HG02678 (cell line): ENCODE measurements around the gene HS3ST1.

Experiments used
- ATAC-seq: cut with Tn5 transposase; IDR thresholded peaks from one replicate; pipeline ENCODE4 v1.9.1; 2021; ENCODE audit warnings: mild to moderate bottlenecking, moderate library complexity; ENCODE audit not compliant: unreplicated experiment

The HS3ST1 gene

DNA sequence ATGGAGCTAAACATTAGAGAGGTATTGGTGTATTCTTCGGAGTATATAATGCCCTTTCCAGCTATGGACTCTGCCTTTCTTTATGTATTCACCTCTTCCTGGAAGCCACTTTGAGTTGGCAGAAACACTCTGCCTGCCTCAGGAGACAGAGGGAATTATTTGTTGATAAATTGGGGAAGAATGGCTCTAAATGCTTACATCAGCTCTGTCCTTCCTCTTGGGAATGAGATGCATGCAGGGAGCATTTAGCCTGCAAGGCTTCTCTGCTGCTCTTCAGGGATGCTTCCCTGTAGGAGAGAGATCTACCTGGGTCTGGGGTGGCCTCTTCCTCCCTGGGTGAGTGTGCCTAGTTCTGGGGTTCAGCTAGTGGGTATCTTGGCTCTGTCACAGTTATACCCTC is 6.9 kb upstream of the HS3ST1 start:
- no peak for ATAC-seq

DNA sequence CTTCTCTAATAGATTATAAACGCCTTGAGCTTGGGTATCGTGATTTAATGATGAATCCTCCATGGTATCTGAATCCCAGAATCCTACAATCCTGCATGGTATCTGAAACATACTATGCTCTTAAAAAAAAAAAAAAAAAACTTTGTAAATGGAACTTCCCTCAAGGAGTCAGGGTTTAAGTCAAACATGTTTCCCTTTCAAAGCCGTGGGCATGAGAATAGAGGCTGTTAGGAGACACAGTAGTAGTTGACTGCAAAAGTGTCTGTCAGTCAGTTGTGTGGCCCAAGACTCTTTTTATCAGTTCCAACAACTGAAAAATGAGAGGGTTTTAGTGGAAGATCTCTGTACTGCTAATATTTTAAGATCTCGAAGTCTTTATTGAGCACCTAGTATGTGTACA is 2.4 kb upstream of the HS3ST1 start:
- no peak for ATAC-seq

DNA sequence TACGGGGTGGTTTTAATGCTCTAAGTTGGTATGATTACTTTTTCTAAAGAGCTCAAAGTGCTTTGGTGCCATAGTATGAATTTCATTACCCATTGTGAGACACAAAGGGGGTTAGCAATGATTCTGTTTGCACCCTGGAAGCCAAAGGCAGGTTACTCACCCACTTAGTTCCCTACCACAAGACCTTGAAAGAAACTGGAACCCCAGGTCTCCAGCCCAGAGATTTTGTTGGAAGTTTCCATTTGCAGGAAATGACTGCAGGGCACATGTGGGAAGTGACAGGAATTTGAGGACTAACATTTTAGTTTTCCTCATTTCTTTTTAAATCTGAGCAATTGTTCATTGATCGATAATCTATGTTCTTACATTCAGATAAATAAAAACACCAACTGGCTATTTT is 1.8 kb upstream of the HS3ST1 start:
- ATAC-seq, result no peak

DNA sequence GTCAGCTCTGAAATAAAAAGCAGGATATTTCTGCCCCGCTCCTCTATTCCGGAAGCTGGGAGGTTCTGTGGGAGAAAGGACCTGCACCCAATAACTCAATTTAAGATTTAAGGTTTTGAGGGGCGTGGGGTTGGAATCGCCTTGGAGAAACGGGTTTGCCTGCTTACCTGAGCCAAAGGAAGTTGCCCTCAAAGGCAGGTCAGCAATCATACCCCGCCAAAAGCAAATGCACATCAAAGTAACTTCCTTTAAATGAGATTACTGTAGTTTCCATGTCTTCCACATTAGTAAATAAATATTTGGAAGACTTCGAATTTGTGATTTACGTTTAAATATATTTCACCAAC is 978 bp upstream of the HS3ST1 start:
- ATAC-seq, result no peak

DNA sequence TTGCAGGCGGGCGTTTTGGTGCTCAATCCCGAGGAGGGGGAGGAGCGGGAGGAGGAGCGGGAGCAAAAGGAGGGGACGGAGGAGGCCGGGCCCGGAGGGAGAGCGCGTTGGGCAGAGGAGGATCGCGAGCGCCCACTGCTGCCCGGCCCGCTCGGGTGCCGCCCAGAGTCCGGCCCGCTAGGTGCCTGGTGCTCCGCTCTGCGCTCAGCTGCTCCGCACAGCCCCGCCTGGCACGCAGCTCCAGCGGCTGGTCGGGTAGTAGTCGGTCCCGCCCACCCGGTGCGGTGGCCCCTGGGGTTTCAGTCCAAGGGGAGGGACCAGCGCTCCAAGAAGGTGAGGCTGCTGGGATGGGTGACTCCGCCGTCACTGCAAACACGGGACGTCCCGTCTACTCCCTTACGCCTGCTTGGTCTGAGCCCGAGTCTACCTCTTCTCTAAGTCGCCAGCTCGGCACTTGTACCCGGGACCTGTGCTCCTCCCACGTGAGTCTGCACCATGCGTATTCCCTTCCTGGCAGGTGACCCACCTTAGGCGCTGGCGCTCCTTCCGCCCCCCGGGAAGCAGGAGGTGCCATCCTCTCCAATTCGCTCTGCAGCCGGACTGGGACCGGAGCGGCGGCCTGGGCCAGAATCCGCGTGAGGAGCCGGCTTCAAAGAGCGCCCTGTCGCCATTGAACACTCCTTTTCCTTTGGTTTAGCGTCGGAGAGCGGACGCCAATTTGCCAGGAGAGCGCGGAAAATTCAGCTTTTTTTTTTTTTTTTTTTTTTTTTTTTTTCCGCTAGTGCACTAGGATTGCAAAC is 405 bp upstream of the HS3ST1 start:
- peak; percentile 82 for ATAC-seq

DNA sequence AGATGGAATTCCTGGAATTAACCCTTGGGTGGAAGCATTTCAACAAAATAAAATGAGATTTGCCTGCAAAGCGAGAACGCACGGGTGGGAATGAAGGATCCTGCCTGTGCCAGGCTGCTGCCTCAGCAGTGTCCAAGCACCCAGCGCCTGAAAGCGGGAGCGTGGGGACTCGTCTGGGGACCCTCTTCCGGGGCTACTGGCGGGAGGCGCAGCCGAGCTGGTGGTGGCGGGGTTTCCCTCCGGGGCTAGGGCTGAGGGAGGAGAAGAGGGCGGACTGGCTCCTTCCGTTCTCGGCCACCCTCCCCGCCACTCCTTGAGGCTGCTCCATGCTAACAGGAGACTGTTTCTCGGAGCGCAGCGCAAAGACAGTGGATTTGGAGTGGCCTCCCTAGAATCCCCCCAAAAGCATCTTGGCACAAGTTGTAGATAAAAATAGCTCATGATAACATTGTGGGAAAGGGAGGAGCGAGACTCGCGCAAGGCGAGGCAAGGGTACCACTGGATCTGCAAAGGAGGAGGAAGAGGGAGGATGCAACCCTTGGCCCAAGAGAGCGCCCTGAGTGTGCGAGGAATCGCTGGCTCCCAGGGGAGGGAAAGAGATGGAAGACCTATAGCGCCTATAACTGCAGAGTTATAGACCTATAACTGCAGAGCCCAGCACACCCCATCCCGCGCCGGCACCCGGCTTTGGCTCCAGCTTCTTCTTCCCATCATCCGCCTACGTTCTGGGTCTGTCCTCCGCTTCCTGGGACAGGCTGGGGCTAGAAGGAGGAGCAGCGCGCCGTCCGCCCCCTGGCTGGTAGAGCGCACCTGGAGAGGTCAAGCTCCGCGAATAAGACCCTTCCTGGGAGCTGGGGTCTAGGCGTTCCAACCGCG is 1.3 kb downstream of the HS3ST1 start:
- no peak for ATAC-seq

DNA sequence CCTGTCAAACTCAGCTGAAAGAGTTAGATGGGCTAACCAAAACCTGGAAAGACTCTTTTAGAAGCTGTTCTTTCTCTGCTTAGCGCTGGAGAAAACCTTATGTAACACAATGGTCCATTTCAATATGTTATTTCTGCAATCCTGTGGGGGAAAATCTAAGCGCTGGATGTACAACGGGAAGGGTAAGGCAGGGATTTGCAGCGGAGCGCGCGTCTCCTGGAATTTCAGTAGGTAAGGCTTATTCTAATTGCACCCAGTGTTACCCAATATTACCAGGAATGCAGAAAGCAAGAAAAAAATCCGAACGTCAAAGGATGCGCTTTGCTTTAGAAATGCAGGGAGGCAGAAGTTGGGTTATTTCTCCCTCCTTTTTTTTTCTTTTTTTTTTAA is 2.0 kb downstream of the HS3ST1 start:
- no peak for ATAC-seq

DNA sequence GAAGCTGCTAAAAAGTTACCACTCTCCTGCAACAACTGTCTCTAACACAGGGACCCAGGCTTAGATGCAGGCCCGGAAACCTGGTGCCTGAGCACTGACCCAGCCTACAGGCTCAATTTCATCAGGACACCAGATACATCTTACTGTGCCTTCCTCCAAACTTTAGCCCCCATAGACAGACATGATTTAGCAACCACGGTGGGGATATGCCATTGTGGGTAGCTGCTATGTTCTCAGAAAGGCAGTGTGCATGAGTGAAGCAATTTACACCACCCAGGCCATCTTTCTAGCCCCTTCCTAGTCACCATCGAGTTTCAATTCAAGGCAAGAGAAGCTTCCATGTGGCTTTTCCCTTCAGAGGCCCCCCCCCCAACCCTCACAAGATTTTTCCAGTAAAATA is 2.7 kb downstream of the HS3ST1 start:
- no peak for ATAC-seq

DNA sequence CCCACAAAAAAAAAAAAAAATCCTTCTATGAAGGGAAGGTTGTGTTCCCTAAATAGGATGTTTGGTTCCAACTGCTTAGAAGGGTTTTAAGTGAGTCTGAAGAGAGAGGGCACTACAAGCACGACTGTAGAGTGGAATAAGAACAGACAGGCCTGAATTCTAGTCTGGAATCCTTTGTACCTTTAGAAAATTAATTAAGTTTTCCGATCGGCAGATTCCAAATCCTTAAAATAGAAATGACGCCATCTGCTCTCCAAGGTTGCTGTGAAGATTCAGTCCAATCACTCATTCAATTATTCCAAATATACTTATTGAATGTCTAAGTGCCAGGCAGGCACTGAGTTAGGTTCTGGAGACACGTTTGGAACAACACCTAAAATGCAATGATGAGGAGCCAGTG is 3.8 kb downstream of the HS3ST1 start:
- no peak for ATAC-seq

DNA sequence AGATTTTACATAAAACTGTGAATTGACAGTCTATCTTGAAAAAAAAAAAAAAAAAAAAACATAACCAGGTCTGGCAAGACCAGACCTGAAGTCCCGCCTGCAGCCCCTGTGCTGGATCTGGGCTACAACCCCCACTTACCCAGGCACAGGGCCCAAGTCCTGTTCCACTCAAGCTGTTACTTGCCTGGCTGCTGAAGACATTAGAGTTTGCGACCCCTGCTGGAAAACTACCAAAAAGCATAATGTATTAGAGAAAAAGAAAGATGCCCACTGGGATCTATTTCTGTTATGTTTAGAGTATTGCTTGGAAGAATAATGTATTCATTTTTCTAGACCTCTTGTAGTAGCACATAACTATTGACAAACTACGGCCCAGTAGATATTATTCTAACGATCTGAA is 4.7 kb downstream of the HS3ST1 start:
- ATAC-seq, result no peak

DNA sequence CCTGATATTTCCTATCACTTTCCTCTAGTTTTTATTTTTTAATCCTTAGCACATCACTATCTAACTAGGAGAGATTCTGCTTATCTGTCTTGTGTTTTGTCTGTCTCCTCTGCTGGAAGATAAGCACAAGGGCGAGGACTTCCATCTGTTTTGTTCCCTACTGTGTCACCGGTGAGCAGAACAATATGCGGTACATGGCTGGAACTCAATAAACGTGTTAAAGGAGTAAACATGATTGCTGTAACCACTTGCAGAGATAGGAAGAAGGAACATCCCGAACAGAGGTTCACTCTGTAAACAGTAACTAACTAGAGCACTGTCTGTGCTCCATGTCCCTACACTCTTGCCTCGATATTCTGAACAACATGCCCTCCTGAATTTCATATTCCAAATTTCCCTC is 5.2 kb downstream of the HS3ST1 start:
- ATAC-seq, result no peak

DNA sequence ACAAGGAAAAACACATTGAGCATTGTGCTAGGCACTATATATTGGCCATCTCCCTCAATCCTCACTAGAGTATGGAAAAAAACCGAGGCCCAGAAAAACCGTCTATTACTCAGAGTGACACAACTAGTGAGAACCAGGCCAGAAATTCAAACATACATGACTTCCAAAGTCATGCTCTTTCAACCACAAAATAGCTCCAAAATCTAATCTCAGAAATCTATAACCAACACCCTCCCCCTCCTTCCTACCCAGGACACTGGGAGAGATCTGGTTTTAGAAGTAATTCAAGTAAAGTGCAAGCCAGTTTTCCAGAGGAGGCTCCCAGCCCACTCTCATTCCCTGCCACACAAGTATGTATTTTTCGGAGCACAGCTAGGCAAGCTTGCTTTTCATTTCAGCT is 7.6 kb downstream of the HS3ST1 start:
- no peak for ATAC-seq

DNA sequence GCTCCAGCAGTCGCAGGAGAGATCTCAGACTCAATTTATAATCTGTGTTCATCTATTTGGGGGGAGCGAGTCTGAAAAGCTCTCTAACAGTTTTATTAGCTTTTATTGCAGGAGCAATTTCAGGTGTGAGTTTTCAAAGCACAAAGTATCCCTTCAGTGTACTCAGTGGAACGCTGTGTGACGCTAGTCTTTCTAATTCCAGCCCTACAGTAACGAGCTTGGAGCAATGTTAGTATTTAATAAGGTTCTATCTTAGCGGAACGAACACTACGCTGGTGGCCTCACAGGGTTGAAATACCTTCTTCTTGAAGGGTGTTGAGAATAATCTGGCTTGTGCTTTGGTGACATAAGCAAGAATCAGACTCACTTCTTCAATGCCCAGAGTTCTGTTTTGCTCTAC is 8.4 kb downstream of the HS3ST1 start:
- no peak for ATAC-seq

DNA sequence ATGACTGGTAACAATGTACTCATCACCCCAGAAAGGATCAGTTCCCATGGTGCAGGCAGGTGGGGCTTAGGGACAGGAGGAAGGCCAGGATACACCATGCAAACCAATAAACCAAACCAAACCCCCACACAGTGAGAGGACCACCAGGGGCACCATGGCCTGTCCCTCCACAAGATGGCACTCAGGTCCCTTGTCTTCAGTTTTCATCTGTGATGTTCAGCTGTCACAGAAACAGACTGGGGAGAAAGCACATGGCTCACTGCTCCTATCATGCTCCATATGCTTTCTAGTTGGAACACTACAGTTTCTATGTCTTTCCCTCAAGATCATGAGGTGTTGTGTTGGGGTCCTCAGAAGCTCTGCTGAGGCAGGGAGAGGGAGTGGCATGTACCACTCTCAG is 10.1 kb downstream of the HS3ST1 start:
- no peak for ATAC-seq

DNA sequence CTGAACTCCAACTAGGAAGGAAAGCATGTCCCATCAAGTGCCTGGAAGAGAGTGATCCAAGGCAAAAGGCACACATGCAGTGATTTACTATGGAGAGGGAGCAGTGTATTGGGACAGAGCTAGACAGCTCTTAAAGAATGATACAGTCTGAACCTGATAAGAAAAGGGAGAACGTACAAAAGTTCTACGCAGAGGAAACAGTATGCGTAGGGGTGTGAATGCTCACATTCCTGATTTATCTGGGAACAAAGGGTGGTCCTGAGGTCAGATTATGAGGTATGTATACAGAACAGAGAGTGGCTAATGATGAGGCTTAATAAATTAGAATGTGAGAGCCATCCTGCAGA is 12.0 kb downstream of the HS3ST1 start:
- no peak for ATAC-seq

DNA sequence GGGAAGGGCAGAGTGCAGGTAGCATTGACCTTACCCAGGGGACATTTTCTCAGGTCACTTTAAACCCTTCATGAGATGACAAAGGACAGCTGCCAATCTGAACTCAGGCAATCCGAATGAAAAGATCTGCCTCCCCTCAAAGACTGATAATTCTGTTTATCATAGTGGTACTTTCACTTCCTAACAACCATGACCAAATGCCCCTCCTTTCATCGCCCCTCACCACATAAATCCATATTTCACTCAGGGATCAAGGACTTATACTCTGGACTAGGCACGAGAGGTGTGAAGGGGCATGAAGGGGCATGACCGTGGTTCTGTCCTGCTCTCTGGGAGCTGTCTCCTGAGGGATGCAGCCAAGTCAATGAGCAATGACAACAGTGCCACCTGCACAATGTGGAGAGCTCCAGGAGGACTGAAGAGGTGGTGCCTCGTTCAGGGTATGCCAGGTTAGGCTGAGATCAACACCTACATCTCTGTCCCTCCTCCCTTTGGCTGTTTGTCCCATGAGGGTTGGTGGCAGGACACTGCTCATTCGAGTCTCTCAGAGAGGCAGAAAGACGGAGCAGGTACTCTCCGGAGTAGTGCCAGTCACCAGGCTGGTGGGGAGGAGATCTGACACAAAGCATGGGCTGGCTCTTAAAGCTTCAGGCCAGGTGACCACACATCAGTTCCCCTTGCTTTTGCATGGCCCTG is 12.5 kb downstream of the HS3ST1 start:
- ATAC-seq, result no peak

DNA sequence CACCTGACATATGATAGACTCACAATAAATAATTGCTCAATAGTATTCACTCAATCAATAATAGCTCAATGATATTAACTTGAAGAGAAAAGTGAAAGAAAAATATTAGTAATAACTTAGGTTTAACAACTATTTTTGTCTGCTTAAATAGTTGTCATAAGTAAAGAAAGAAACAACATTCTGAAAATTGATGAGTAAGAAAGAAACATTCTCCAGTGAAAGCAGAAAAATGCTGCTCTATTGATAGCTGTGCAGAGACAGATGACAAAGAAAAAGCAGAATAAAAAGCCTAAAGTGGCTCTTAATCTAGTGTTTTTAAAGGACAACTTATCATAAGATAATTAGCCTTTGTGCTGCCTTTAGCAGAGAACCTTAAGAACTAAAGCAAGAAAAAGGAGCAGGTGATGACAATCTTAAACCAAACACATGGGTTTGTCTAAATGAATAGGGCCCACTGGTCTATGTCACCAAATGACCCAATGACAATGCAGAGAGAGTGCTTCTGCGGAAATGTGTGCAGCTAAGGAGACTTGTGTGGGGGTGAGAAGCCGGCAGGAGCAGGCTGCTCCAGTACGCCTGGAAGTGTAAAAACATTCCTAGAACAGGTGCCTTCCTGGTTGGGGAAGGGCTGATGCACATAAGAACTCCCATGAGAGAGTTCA is 13.2 kb downstream of the HS3ST1 start:
- no peak for ATAC-seq

DNA sequence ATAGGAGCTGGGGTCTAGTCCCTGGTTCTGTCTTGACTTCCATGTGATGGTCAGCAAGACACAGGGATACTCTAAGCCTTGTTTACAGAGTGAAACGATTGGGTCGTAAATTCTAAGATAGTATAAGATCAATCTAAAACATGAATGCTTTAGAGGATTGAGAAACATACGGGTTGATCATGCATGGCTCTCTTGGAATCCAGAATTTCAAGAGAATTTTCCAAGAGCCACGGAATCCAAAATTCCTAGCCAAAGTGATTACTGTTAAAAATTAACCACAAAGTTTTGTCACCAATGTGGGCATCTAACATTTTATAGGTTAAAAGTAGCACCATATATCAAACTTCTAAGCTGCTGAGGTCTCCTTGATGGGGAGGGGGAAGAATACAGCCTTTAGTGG is 16.5 kb downstream of the HS3ST1 start:
- no peak for ATAC-seq

DNA sequence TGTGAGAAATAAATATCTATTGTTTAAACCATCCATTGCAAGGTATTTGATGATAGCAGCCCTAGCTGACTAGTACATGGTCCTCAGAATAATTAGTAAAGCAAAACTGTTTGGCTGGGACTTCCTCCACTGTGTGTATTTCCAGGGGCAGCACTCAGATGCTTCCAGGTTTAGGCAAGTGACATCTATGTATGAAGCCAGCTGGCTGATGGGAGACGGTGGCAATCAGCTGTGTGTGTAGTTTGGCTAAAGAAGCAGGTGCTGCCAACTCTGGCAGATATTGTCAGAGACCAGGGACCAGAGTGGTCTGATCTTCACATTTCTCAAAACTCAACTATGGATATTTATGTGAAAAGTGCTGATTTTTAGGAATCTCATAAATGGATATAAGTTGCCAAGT is 19.1 kb downstream of the HS3ST1 start:
- no peak for ATAC-seq

DNA sequence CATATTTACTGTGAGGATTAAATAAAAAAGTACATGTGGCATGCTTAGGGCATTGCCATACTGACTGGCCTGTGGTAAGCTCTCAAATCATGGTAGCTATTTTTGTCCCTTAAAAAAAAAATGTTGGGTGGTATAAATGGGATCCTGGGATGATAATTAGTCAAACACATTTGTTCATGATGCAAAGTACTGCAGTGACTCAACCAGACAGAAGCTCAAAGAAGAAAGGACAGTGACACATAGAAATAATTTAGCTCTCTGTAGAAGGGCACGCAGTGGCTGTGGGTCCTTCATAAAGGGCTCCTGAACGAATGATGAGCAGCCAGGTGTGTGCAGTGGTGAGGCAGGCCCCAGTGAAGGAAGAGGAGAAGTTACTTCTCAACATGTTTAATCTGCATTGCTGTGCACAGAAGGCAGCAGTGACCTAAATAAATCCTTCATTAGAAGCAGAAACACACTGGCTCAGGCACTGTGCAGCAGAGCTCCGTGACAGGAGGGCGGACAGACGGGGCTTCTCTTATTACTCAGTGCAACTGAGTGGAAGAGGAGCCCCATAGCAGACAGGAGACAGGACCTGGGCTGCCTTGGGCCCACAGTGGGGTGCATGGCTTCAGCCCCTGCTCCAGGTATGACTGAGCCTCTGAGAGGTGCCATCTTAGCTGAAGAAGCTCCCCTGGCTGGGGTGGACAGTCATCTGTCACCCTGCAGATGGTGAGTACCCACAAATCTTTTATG is 20.3 kb downstream of the HS3ST1 start:
- ATAC-seq, result no peak

DNA sequence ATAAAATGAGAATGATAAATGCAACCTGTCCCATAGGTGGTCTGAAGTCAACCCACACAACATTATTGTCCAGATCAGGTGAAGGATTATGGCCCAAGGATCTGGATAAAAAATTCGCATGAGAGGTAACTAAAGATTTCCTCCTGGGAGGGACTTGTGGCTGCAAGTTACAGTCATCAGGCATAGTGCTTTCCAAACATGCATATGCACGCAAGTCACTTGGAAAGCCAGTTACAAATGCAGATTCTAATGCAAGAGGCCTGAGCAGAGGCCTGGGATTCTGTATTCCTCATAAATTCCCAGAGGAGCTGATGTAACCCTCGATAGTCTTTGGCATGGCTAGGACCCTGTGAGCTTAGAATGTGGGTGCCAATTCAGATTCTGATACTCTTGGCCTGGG is 21.1 kb downstream of the HS3ST1 start:
- no peak for ATAC-seq
